ENCODE results near the gene CHIA.

Gene CHIA

DNA sequence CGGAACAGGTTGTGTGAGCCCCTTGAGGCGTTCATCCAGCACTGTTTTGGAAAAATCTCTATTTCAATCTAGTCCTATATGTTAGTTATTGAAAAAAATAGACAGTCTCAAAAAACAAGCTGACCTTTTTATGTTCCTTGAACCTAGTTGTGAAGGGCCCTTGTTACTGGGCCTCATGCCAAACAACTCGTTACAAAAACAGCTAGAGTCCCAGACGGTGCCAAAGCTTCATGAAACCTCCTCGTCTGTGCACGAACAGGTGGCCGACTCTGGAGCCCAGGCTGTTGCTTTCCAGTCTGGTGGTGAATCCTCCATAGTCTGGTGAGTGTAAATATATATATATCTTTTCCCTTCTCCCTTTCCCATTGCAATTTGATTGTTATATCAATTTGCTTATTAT, at the start of gene CHIA:
CHIA (plus strand) TSS at position 222 of the 400 bp plus-strand sequence. CDS start 19,617 bp downstream, outside the sequence.
- Histone ChIP-seq H3K36me3 (ENCODE audit: control insufficient read depth, low read depth, low read length) (no peaks in the 10 kb centered on the region), H3K27ac (ENCODE audit: low read length) (no peak within 1 kb of the TSS), H3K9me3 (ENCODE audit: control insufficient read depth, low read depth, low read length) (no peaks in the 10 kb centered on the region), H3K4me1 (ENCODE audit: control insufficient read depth, low read depth, low read length) (no peaks in the 10 kb centered on the region), H3K9ac (ENCODE audit: low read length) (no peak within 1 kb of the TSS), H3K4me3 (ENCODE audit: low read length) (no peak within 1 kb of the TSS), H3K27me3 (ENCODE audit: control insufficient read depth, insufficient read depth, low read length) (no peaks in the 10 kb centered on the region)

DNA sequence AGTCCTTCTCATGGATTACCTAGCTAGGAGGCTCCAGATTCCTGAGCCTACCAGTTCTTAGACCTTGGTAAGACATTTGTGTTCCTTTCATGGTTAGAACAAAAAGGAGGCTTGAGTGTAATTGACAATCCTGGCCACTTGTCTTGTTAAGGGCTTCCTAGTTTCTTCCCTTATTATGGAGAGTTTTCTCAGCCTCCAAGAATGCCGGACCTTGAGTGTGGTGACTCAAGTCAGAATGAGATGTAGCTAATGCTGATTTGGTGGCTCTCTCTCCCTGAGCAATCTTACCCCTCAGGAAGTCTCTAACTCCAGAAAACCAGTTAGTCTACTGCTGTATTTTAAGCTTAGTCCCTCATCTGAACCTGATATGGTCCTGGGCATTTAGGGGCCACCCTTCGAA, 48.9 kb upstream of the CHIA start:
- H3K27ac ChIP-seq (ENCODE audit: low read length) = no peak overlapping the region
- no peaks in the 10 kb centered on the region for H3K27me3 ChIP-seq (ENCODE audit: control insufficient read depth, insufficient read depth, low read length)
- H3K4me1 ChIP-seq (ENCODE audit: control insufficient read depth, low read depth, low read length) = no peaks in the 10 kb centered on the region
- no peaks in the 10 kb centered on the region for H3K9me3 ChIP-seq (ENCODE audit: control insufficient read depth, low read depth, low read length)
- H3K9ac ChIP-seq (ENCODE audit: low read length) = no peak overlapping the region
- no peak overlapping the region for H3K4me3 ChIP-seq (ENCODE audit: low read length)
- no peaks in the 10 kb centered on the region for H3K36me3 ChIP-seq (ENCODE audit: control insufficient read depth, low read depth, low read length)

DNA sequence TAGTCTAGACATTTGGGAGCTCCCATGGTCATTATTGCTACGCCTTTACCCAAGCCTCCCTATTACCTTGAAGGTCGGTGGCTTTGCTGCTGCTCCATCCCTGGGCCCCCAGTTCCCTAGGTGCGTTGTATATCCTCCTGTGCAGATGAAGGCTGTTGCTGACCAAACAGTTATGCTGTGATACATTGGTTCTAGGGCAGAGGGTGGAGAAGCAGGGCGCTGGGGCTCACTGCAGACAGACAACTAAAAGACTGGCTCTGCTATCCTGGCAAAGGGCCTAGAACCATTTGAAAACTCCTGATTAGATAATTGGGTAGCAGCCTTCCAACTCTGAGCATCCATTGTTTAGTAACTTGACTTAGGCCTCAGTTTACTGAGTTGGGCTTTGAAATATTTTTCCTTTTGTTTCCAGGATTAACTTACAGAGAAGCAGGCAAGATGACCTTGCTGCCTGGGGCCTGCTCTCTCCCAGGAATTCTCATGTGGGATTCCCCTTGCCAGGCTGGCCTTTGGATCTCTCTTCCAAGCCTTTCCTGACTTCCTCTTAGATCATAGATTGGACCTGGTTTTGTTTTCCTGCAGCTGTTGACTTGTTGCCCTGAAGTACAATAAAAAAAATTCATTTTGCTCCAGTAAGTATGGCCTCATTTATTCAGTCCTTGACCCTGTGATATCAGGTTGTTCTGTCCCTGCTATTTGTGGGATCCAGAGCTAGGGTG, 47.7 kb upstream of the CHIA start:
- H3K4me1 ChIP-seq (ENCODE audit: control insufficient read depth, low read depth, low read length) = no peaks in the 10 kb centered on the region
- no peak overlapping the region for H3K27ac ChIP-seq (ENCODE audit: low read length)
- no peaks in the 10 kb centered on the region for H3K27me3 ChIP-seq (ENCODE audit: control insufficient read depth, insufficient read depth, low read length)
- H3K9ac ChIP-seq (ENCODE audit: low read length) = no peak overlapping the region
- no peaks in the 10 kb centered on the region for H3K36me3 ChIP-seq (ENCODE audit: control insufficient read depth, low read depth, low read length)
- H3K4me3 ChIP-seq (ENCODE audit: low read length) = no peak overlapping the region
- no peaks in the 10 kb centered on the region for H3K9me3 ChIP-seq (ENCODE audit: control insufficient read depth, low read depth, low read length)

DNA sequence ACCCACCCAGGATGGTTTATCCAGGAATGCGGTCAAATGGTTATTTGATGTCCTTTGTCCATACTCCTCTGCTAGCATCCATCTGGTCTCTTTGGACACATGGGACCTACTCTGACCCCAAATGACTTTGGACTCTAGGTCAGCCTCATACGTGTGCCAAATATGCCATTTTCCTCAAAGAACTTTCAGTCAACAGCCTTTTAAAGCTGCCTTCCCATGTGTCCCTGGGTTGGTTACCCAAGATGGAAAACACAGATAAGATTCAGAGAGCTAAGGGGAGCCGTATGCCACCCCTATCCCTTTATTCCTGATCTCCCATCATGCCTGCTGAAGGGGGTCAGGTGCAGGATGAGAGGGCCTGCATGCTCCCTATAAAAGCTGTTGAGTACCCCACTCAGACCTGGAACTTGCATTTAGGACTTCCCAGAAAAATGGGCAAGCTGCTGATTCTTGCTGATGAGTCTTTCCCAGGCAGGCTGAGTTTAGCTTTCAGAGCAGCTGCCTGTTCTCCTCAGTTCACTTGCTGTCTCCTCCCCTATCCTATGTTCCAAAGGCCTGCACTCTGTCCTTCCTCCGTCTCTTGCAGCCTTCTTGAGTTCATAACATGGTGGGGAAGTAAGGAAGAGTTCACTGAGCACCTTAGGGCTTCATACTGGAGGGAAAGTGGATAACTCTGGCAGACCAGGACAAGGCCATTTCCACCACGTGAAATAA, 43.4 kb upstream of the CHIA start:
- Histone ChIP-seq H3K4me3 (ENCODE audit: low read length) (no peak overlapping the region), H3K36me3 (ENCODE audit: control insufficient read depth, low read depth, low read length) (no peaks in the 10 kb centered on the region), H3K9me3 (ENCODE audit: control insufficient read depth, low read depth, low read length) (no peaks in the 10 kb centered on the region), H3K4me1 (ENCODE audit: control insufficient read depth, low read depth, low read length) (no peaks in the 10 kb centered on the region), H3K27ac (ENCODE audit: low read length) (no peak overlapping the region), H3K27me3 (ENCODE audit: control insufficient read depth, insufficient read depth, low read length) (no peaks in the 10 kb centered on the region), H3K9ac (ENCODE audit: low read length) (no peak overlapping the region)

DNA sequence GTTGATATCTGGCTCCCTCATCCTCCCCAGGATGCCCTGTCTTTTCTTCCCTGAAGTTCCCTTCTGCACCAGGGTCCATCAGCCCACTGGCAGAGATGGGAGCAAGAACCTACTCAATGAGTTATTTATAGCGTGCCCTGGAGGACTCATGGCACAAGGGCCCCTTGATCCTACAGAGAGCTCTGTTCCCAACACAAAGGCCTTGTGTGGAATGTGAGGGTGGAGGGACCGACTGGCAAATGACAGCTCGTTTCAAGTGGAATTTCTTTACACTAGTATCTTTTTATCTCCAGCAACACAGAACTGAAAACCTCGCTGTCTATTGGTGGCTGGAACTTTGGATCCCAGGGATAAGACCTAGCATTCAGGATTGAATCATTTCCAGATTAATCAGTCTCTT, 40.7 kb upstream of the CHIA start:
- Histone ChIP-seq H3K27me3 (ENCODE audit: control insufficient read depth, insufficient read depth, low read length) (no peaks in the 10 kb centered on the region), H3K27ac (ENCODE audit: low read length) (no peak overlapping the region), H3K4me1 (ENCODE audit: control insufficient read depth, low read depth, low read length) (no peaks in the 10 kb centered on the region), H3K4me3 (ENCODE audit: low read length) (no peak overlapping the region), H3K9ac (ENCODE audit: low read length) (no peak overlapping the region), H3K36me3 (ENCODE audit: control insufficient read depth, low read depth, low read length) (no peaks in the 10 kb centered on the region), H3K9me3 (ENCODE audit: control insufficient read depth, low read depth, low read length) (no peaks in the 10 kb centered on the region)

DNA sequence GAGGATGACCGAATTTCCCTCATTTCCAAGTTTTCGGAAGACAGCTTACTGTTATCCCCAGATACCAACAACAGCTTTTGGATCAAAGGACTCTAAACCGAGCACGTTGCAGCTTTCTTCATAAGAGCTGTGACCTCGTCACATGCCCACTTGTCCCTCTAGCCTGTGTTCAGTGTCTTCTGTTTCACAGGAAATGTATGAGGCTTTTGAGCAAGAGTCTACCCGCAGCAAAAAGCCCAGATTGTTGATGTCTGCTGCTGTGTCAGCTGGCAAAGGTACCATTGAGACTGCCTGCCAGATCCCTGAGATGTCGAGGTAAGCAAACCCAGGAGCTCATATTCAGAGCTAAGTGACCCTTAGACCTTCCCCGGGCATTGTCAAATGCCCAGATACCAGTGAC, 39.1 kb upstream of the CHIA start:
- no peaks in the 10 kb centered on the region for H3K27me3 ChIP-seq (ENCODE audit: control insufficient read depth, insufficient read depth, low read length)
- no peak overlapping the region for H3K4me3 ChIP-seq (ENCODE audit: low read length)
- H3K36me3 ChIP-seq (ENCODE audit: control insufficient read depth, low read depth, low read length) = no peaks in the 10 kb centered on the region
- no peak overlapping the region for H3K27ac ChIP-seq (ENCODE audit: low read length)
- no peak overlapping the region for H3K9ac ChIP-seq (ENCODE audit: low read length)
- H3K9me3 ChIP-seq (ENCODE audit: control insufficient read depth, low read depth, low read length) = no peaks in the 10 kb centered on the region
- H3K4me1 ChIP-seq (ENCODE audit: control insufficient read depth, low read depth, low read length) = no peaks in the 10 kb centered on the region

DNA sequence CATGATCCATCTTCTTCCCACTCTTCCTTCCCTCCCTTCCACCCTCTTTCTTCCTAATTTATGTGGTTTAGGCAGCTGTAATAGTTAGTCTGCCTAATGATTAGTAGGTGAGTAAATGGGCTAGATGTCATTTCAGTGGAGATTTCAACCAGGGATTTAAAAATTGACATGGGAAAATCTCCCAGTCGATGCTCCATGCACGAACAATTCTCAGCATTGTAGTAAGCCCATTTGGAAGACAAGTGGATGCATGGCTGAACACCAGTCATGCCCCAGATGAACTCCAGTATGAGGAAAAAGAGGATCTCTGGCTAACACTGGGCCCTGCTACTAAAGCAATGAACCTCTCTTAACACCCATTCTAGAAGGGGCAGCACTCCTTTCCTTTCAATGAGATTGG, 37.9 kb upstream of the CHIA start:
- Histone ChIP-seq H3K36me3 (ENCODE audit: control insufficient read depth, low read depth, low read length) (no peaks in the 10 kb centered on the region), H3K27me3 (ENCODE audit: control insufficient read depth, insufficient read depth, low read length) (no peaks in the 10 kb centered on the region), H3K9ac (ENCODE audit: low read length) (no peak overlapping the region), H3K4me3 (ENCODE audit: low read length) (no peak overlapping the region), H3K9me3 (ENCODE audit: control insufficient read depth, low read depth, low read length) (no peaks in the 10 kb centered on the region), H3K4me1 (ENCODE audit: control insufficient read depth, low read depth, low read length) (no peaks in the 10 kb centered on the region), H3K27ac (ENCODE audit: low read length) (no peak overlapping the region)

DNA sequence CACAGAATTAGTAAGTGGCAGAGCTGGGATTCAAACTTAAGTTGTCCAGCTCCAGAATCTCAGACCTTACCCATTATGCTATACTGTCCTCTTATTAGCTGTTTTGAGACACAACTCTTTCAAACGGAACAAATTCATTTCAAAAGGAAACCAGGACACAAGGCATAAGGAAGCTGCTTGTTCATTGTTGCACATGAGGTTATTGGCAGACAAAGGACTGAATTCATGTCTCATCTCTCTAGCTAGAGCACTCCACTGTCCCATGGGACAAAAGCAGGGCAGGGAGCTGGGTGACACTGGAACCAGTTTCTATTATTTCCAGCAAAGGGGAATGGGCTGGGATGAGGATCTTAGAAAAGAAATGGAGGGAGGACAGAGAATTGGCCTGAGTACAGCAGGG, 36.8 kb upstream of the CHIA start:
- H3K27ac ChIP-seq (ENCODE audit: low read length) = no peak overlapping the region
- H3K9me3 ChIP-seq (ENCODE audit: control insufficient read depth, low read depth, low read length) = no peaks in the 10 kb centered on the region
- H3K4me1 ChIP-seq (ENCODE audit: control insufficient read depth, low read depth, low read length) = no peaks in the 10 kb centered on the region
- no peak overlapping the region for H3K4me3 ChIP-seq (ENCODE audit: low read length)
- H3K9ac ChIP-seq (ENCODE audit: low read length) = no peak overlapping the region
- no peaks in the 10 kb centered on the region for H3K27me3 ChIP-seq (ENCODE audit: control insufficient read depth, insufficient read depth, low read length)
- no peaks in the 10 kb centered on the region for H3K36me3 ChIP-seq (ENCODE audit: control insufficient read depth, low read depth, low read length)

DNA sequence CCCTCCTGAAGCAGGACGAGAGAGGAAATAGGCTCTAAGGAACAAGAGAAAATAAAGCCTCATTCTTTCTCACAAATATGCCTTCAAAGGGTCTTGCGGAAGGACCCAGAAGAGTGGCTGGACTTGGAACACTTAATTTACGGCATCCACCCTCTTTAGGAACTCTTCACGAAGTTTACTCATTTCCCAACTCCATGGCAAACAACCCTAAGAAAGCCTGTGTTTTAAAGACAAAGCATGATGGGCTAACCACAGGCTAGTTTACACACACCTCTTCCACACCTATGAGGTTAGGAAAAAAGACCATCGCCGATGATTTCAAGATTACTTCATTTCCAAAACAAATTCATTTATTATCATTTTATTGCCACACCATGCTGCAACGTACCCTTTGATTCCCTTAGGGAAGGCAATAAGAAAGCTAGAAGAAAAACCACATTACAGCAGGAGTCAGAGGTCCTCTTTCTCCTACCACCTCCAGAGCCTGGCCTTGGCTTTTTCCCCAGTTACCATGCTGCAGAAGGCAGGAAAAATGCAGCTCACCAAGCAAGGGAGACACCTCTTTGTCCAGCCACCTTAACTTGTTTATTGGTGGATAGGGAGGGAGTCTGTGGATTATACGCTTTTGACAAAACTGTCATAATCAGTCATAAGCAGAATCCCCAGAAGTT, 33.5 kb upstream of the CHIA start:
- no peak overlapping the region for H3K9ac ChIP-seq (ENCODE audit: low read length)
- H3K4me3 ChIP-seq (ENCODE audit: low read length) = no peak overlapping the region
- H3K27me3 ChIP-seq (ENCODE audit: control insufficient read depth, insufficient read depth, low read length) = no peaks in the 10 kb centered on the region
- H3K27ac ChIP-seq (ENCODE audit: low read length) = no peak overlapping the region
- H3K36me3 ChIP-seq (ENCODE audit: control insufficient read depth, low read depth, low read length) = no peaks in the 10 kb centered on the region
- H3K9me3 ChIP-seq (ENCODE audit: control insufficient read depth, low read depth, low read length) = no peaks in the 10 kb centered on the region
- H3K4me1 ChIP-seq (ENCODE audit: control insufficient read depth, low read depth, low read length) = no peaks in the 10 kb centered on the region

DNA sequence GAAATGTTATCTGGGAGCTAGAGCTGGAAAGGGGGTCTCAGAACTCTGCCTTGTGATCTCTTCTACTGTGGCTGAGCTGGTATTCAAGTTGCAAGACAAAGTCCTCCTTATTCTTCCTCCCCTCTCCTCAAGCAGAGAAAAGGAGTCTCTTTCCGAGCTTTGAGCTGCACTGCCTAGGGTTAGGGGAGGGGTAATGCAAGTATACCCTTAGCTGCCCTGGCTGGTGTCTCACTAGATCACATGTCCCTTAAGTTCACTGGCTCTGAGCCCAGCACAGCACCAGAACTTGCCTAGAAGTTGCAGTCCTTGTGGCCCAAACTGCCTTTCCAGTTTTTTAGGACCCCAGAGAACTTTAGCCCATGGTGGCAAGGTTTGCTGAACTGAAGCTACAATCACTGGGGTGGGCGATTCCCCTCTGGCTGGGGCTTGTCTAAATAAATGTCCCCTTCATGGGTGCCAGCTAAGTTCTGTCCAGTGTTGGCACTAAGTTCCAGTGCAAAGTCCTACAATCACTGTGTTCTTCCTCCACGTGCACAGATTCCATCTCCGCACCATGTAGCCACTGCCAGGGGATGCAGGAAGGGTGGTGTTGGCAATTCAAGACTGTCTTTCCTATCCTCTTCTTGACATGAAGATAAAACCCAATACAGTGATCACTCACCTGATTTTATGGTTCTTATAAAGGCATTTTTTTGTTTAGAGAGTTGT, 22.7 kb upstream of the CHIA start:
- H3K4me1 ChIP-seq (ENCODE audit: control insufficient read depth, low read depth, low read length) = peaks cover 14% of the 10 kb centered on the region
- H3K9ac ChIP-seq (ENCODE audit: low read length) = no peak overlapping the region
- peaks cover 22% of the 10 kb centered on the region for H3K27me3 ChIP-seq (ENCODE audit: control insufficient read depth, insufficient read depth, low read length)
- H3K27ac ChIP-seq (ENCODE audit: low read length) = no peak overlapping the region
- H3K36me3 ChIP-seq (ENCODE audit: control insufficient read depth, low read depth, low read length) = no peaks in the 10 kb centered on the region
- no peaks in the 10 kb centered on the region for H3K9me3 ChIP-seq (ENCODE audit: control insufficient read depth, low read depth, low read length)
- H3K4me3 ChIP-seq (ENCODE audit: low read length) = no peak overlapping the region

DNA sequence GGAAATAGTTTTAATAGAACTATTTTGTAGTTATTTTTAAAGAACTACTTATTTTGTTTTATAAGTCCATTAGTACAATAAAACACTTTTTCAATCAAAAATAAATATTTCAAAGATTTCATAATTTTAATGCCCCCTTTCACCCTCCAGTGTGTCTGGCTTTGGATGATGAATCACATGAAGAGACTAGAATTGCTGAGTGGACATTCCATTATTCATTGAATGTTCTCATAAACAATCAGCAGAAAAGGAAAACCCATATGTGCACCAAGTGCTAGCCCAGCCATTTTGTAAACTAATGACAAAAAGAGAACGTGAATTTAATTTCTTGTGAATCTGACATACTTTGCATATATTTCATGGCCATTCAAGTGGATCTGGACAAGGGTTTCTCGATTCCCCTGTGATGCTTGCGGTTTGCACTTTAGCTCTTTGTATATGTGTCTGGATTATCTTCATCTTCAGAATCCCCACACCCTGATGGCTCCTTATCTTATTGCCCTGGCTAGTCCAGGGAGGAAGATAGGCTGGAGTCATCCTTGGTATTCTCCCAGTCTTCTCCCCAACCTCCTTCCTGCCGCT, 20.7 kb upstream of the CHIA start:
- Histone ChIP-seq H3K27ac (ENCODE audit: low read length) (no peak overlapping the region), H3K27me3 (ENCODE audit: control insufficient read depth, insufficient read depth, low read length) (peaks cover 22% of the 10 kb centered on the region), H3K4me1 (ENCODE audit: control insufficient read depth, low read depth, low read length) (peaks cover 14% of the 10 kb centered on the region), H3K9me3 (ENCODE audit: control insufficient read depth, low read depth, low read length) (no peaks in the 10 kb centered on the region), H3K4me3 (ENCODE audit: low read length) (no peak overlapping the region), H3K36me3 (ENCODE audit: control insufficient read depth, low read depth, low read length) (no peaks in the 10 kb centered on the region), H3K9ac (ENCODE audit: low read length) (no peak overlapping the region)

All from iPS-18a (cell line).